GM23338 (cell line): ENCODE data around the gene C10orf90.

Source experiments
- CREB1 ChIP-seq: fragments of 250-450 bp; sonication (Bioruptor Pico); IDR thresholded peaks from 2 replicates; pipeline ENCODE4 v1.5.0; 2020; ENCODE audit warnings: low read depth, mild to moderate bottlenecking, moderate library complexity
- CTCF ChIP-seq, 2 experiments: fragments of 200-600 bp in 1 of 2; sonication (generic) in 1 of 2; conservative IDR thresholded peaks; 2 replicates each; pipeline versions ENCODE4 v1.5.1 to v1.6.1; 2016 to 2017; ENCODE audit warnings: antibody characterized with exemption in 2 of 2, low read depth in 2 of 2, mild to moderate bottlenecking in 2 of 2, moderate library complexity in 1 of 2
- ETS1 ChIP-seq: IDR thresholded peaks from 2 replicates; pipeline ENCODE4 v1.6.1; 2016; ENCODE audit warnings: antibody characterized with exemption
- EZH2 ChIP-seq: fragments of 200-600 bp; sonication (generic); IDR thresholded peaks from one replicate; pipeline ENCODE4 v1.8.0; 2017; ENCODE audit warnings: antibody characterized with exemption, mild to moderate bottlenecking, low read depth; ENCODE audit not compliant: unreplicated experiment
- EZH2phosphoT487 ChIP-seq: fragments of 200-600 bp; sonication (generic); IDR thresholded peaks from one replicate; pipeline ENCODE4 v1.8.1; 2018; ENCODE audit warnings: antibody characterized with exemption; ENCODE audit not compliant: unreplicated experiment
- JUNB ChIP-seq: IDR thresholded peaks from one replicate; pipeline ENCODE4 v1.6.1; 2016; ENCODE audit warnings: antibody characterized with exemption; ENCODE audit not compliant: unreplicated experiment
- NANOG ChIP-seq: IDR thresholded peaks from 2 replicates; pipeline ENCODE4 v1.6.1; 2016; ENCODE audit warnings: antibody characterized with exemption, borderline replicate concordance
- POLR2AphosphoS5 ChIP-seq: IDR thresholded peaks from 2 replicates; pipeline ENCODE4 v1.6.1; 2016; ENCODE audit warnings: antibody characterized with exemption, low read depth
- REST ChIP-seq: IDR thresholded peaks from one replicate; pipeline ENCODE4 v1.6.1; 2018; ENCODE audit warnings: antibody characterized with exemption; ENCODE audit not compliant: unreplicated experiment
- STAT1 ChIP-seq: IDR thresholded peaks from one replicate; pipeline ENCODE4 v1.6.1; 2016; ENCODE audit warnings: antibody characterized with exemption; ENCODE audit not compliant: unreplicated experiment
- ZNF114 ChIP-seq: fragments of 250-450 bp; sonication (Bioruptor Pico); IDR thresholded peaks from 2 replicates; pipeline ENCODE4 v1.5.0; 2020; ENCODE audit warnings: mild to moderate bottlenecking, moderate library complexity
- ZNF331 ChIP-seq: fragments of 250-450 bp; sonication (Bioruptor Pico); IDR thresholded peaks from 2 replicates; pipeline ENCODE4 v1.5.0; 2020; ENCODE audit warnings: low read depth, mild to moderate bottlenecking, moderate library complexity
- ZNF462 ChIP-seq: fragments of 250-450 bp; sonication (Bioruptor Pico); IDR thresholded peaks from 2 replicates; pipeline ENCODE4 v1.5.0; 2020; ENCODE audit warnings: mild to moderate bottlenecking, moderate library complexity

- TF ChIP-seq CTCF (conservative IDR thresholded peaks at IDR 0.05; ENCODE audit: low read depth in 2 of 2): no peak
- TF ChIP-seq POLR2AphosphoS5: no peak
- TF ChIP-seq REST: no peak
- TF ChIP-seq EZH2: no peak
- no peak for TF ChIP-seq EZH2phosphoT487
- no peak for TF ChIP-seq STAT1
- TF ChIP-seq NANOG: no peak
- TF ChIP-seq ETS1: no peak
- no peak for TF ChIP-seq ZNF462
- no peak for TF ChIP-seq CREB1 (CRISPR knock-in tag)
- TF ChIP-seq ZNF114 (CRISPR knock-in tag): no peak
- no peak for TF ChIP-seq ZNF331
- TF ChIP-seq JUNB: no peak
These were observed 295.2 kb downstream of the C10orf90 start for GRCh38 chr10:126375299-126375698.
